Activated CD8-positive, alpha-beta memory T cell treated with anti-CD3 and anti-CD28 coated beads, Interleukin-2, amount 50 U/mL, for 4 hours (primary cell): Measurements from ENCODE around the gene MYO6.
"Not testable (repeated sequence)": the region's sequence is repeated elsewhere in the genome, so short reads cannot be mapped to it uniquely, and the experiment has no call there.

ENCODE experiments used
- DNase-seq: peaks from one replicate; pipeline ENCODE4 v3.0.0-alpha.2; 2020

The MYO6 gene

GRCh38 chr6:75893776-75894152 lies 144.7 kb downstream of the MYO6 start:
- no peak for DNase-seq

- DNase-seq = no peak
These were observed 147.5 kb downstream of the MYO6 start for GRCh38 chr6:75896526-75896925.

GRCh38 chr6:75900216-75900615 lies 151.2 kb downstream of the MYO6 start:
- DNase-seq = not testable (repeated sequence)

GRCh38 chr6:75905129-75905528 lies 156.1 kb downstream of the MYO6 start:
- DNase-seq = not testable (repeated sequence)

GRCh38 chr6:75906871-75907270 lies 157.8 kb downstream of the MYO6 start:
- DNase-seq = no peak

GRCh38 chr6:75907444-75907843 lies 158.4 kb downstream of the MYO6 start:
- DNase-seq = no peak

GRCh38 chr6:75913040-75913439 lies 164.0 kb downstream of the MYO6 start:
- no peak for DNase-seq

- no peak for DNase-seq
These were observed 173.2 kb downstream of the MYO6 start for GRCh38 chr6:75922226-75922625.

- DNase-seq = no peak
These were observed 177.5 kb downstream of the MYO6 start for GRCh38 chr6:75926293-75927168.

GRCh38 chr6:75931011-75931680 lies 182.1 kb downstream of the MYO6 start:
- DNase-seq = no peak

GRCh38 chr6:75932067-75932466 lies 183.0 kb downstream of the MYO6 start:
- no peak for DNase-seq

- DNase-seq = no peak
These were observed 184.4 kb downstream of the MYO6 start for GRCh38 chr6:75933387-75933975.

- DNase-seq = no peak
These were observed 185.8 kb downstream of the MYO6 start for GRCh38 chr6:75934643-75935472.

GRCh38 chr6:75935473-75935793 lies 186.4 kb downstream of the MYO6 start:
- DNase-seq = no peak

- no peak for DNase-seq
These were observed 187.6 kb downstream of the MYO6 start for GRCh38 chr6:75936682-75937081.

- DNase-seq = no peak
These were observed 188.8 kb downstream of the MYO6 start for GRCh38 chr6:75937846-75938245.

- DNase-seq = no peak
These were observed 191.5 kb downstream of the MYO6 start for GRCh38 chr6:75940564-75940963.

GRCh38 chr6:75941509-75941908 lies 192.5 kb downstream of the MYO6 start:
- no peak for DNase-seq

- no peak for DNase-seq
These were observed 194.3 kb downstream of the MYO6 start for GRCh38 chr6:75943381-75943780.

GRCh38 chr6:75946146-75946831 lies 197.2 kb downstream of the MYO6 start:
- no peak for DNase-seq

- DNase-seq = no peak
These were observed 198.9 kb downstream of the MYO6 start for GRCh38 chr6:75947935-75948334.

- DNase-seq = no peak
These were observed 203.1 kb downstream of the MYO6 start for GRCh38 chr6:75952128-75952527.

- DNase-seq = no peak
These were observed 214.5 kb downstream of the MYO6 start for GRCh38 chr6:75963569-75963968.
